HepG2 (cell line): ENCODE data around the gene HTR2A. TPM values are rescaled to one million over a fixed set of nuclear protein-coding genes. Genes with fewer than 3 reads are reported as not detected.

Experiments used
- ATAC-seq: fragments of 200-7000 bp; cut with Tn5 transposase; 3 replicates; pipeline ENCODE4 v1.9.1; 2020; ENCODE audit warnings: mild to moderate bottlenecking, moderate library complexity
- BruUV-seq: library from RNA; stranded (reverse); fragments of 400-500 nt; replicated peaks from 2 replicates; lab custom pipeline; 2021; lab: Mats Ljungman, UMichigan
- CTCF ChIA-PET: fragments of 300-600 bp; formaldehyde crosslinking; extraction: SDS; loops from one replicate; lab custom pipeline; 2021; ENCODE audit warnings: low total read pairs, inconsistent platforms, low intra/inter-chr PET ratio; lab: Yijun Ruan, JAX
- POLR2A ChIA-PET: fragments of 350-600 bp; sonication (Branson Sonifier 250); formaldehyde crosslinking; loops from one replicate; lab custom pipeline; 2020; ENCODE audit warnings: antibody characterized with exemption, inconsistent platforms; lab: Yijun Ruan, JAX
- DNase-seq: peaks from one replicate; pipeline ENCODE4 v3.0.0-alpha.2; 2015; ENCODE audit warnings: low spot score
- FAIRE-seq: peaks from 3 replicates; lab custom pipeline; 2011; peaks lifted over from hg19 to GRCh38; lab: Jason Lieb, UNC
- H2AFZ ChIP-seq: one replicate; pipeline ENCODE4 v1.6.1; 2011; ENCODE audit warnings: low read length, inconsistent platforms
- H3K27ac ChIP-seq: fragments of 300-600 bp; 3 replicates; pipeline ENCODE4 v1.8.0; 2011; ENCODE audit warnings: mixed run types, mild to moderate bottlenecking, mixed read lengths, low read length, inconsistent platforms; ENCODE audit not compliant: insufficient read depth; ENCODE audit errors: extremely low read length
- H3K27me3 ChIP-seq, 2 experiments: fragments of 200-600 bp in 1 of 2; 2 replicates in 1 of 2; 3 replicates in 1 of 2; pipeline versions ENCODE4 v1.6.0 to v1.8.0; 2011; ENCODE audit warnings: low read length in 2 of 2, mild to moderate bottlenecking in 2 of 2, moderate library complexity in 2 of 2, inconsistent platforms in 1 of 2; ENCODE audit not compliant: insufficient read depth in 2 of 2, control insufficient read depth in 1 of 2
- H3K36me3 ChIP-seq, 2 experiments: fragments of 200-600 bp in 1 of 2; replicated peaks in 1 of 2; 2 replicates in 1 of 2; 3 replicates in 1 of 2; pipeline versions ENCODE4 v1.5.1 to v1.8.0; 2011; ENCODE audit warnings: low read length in 2 of 2, inconsistent platforms in 1 of 2; ENCODE audit not compliant: insufficient read depth in 2 of 2, control insufficient read depth in 1 of 2
- H3K4me1 ChIP-seq: 2 replicates; pipeline ENCODE4 v1.5.1; 2012; ENCODE audit warnings: low read length, inconsistent platforms; ENCODE audit not compliant: insufficient read depth
- H3K4me2 ChIP-seq: 2 replicates; pipeline ENCODE4 v1.6.0; 2011; ENCODE audit warnings: low read depth, low read length, inconsistent platforms
- H3K4me3 ChIP-seq, 3 experiments: fragments of 200-600 bp in 1 of 3; sonication (generic), shearing (Covaris generic) in 1 of 3; replicated peaks in 1 of 3; 2 replicates each; pipeline ENCODE4 v1.5.1; 2011 to 2016; ENCODE audit warnings: low read length in 3 of 3, inconsistent platforms in 2 of 3, low read depth in 2 of 3, mild to moderate bottlenecking in 2 of 3, control low read depth in 1 of 3, mixed read lengths in 1 of 3; ENCODE audit not compliant: insufficient read depth in 1 of 3
- H3K79me2 ChIP-seq: one replicate; pipeline ENCODE4 v1.6.1; 2011; ENCODE audit warnings: low read length, inconsistent platforms; ENCODE audit not compliant: insufficient read depth
- H3K9ac ChIP-seq: 2 replicates; pipeline ENCODE4 v1.6.0; 2011; ENCODE audit warnings: mild to moderate bottlenecking, low read depth, low read length, inconsistent platforms; ENCODE audit not compliant: insufficient read depth
- H3K9me3 ChIP-seq: 2 replicates; pipeline ENCODE4 v1.5.1; 2012; ENCODE audit warnings: mild to moderate bottlenecking, low read length
- H4K20me1 ChIP-seq: 2 replicates; pipeline ENCODE4 v1.6.0; 2011; ENCODE audit warnings: inconsistent platforms, mild to moderate bottlenecking, low read length, moderate library complexity; ENCODE audit not compliant: insufficient read depth
- AKNA ChIP-seq: sonication (generic); formaldehyde crosslinking; IDR thresholded peaks from 2 replicates; pipeline ENCODE4 v1.4.0; 2020; ENCODE audit warnings: missing genetic modification reagents, borderline replicate concordance
- DPF2 ChIP-seq: sonication (generic); formaldehyde crosslinking; IDR thresholded peaks from 2 replicates; pipeline ENCODE4 v1.4.0; 2020; ENCODE audit warnings: mild to moderate bottlenecking, low read depth, missing genetic modification reagents, borderline replicate concordance
- ETV6 ChIP-seq: sonication (generic); formaldehyde crosslinking; conservative IDR thresholded peaks from 2 replicates; pipeline ENCODE4 v1.4.0; 2020; ENCODE audit warnings: missing genetic modification reagents
- HCFC1 ChIP-seq: fragments of 150-350 bp; IDR thresholded peaks from 2 replicates; pipeline ENCODE4 v1.6.1; 2014; ENCODE audit warnings: low read depth, low read length
- HIVEP1 ChIP-seq: sonication (generic); formaldehyde crosslinking; IDR thresholded peaks from 2 replicates; pipeline ENCODE4 v1.4.0; 2020; ENCODE audit warnings: mild to moderate bottlenecking, missing genetic modification reagents
- LRRFIP1 ChIP-seq: sonication (generic); formaldehyde crosslinking; conservative IDR thresholded peaks from 2 replicates; pipeline ENCODE4 v1.4.0; 2020; ENCODE audit warnings: missing genetic modification reagents
- NFIB ChIP-seq: sonication (generic); formaldehyde crosslinking; IDR thresholded peaks from 2 replicates; pipeline ENCODE4 v1.9.0; 2021; ENCODE audit warnings: missing genetic modification reagents, mild to moderate bottlenecking, borderline replicate concordance
- SKI ChIP-seq: fragments of 450-650 bp; IDR thresholded peaks from one replicate; pipeline ENCODE4 v1.6.1; 2018; ENCODE audit warnings: mild to moderate bottlenecking; ENCODE audit not compliant: partially characterized antibody
- SUZ12 ChIP-seq: fragments of 150-350 bp; IDR thresholded peaks from 2 replicates; pipeline ENCODE4 v1.6.1; 2014; ENCODE audit warnings: low read depth, low read length
- TEAD3 ChIP-seq: optimal IDR thresholded peaks from 2 replicates; pipeline ENCODE3; 2016; ENCODE audit warnings: borderline replicate concordance
- YEATS2 ChIP-seq: sonication (generic); formaldehyde crosslinking; IDR thresholded peaks from 2 replicates; pipeline ENCODE4 v1.4.0; 2020; ENCODE audit warnings: missing genetic modification reagents, borderline replicate concordance
- ZNF225 ChIP-seq: sonication (generic); formaldehyde crosslinking; IDR thresholded peaks from 2 replicates; pipeline ENCODE4 v1.4.0; 2020; ENCODE audit warnings: mild to moderate bottlenecking, missing genetic modification reagents
- ZNF274 ChIP-seq: sonication (generic); formaldehyde crosslinking; IDR thresholded peaks from 2 replicates; pipeline ENCODE4 v1.5.1; 2020; ENCODE audit warnings: mild to moderate bottlenecking, missing genetic modification reagents
- ZNF33B ChIP-seq: sonication (generic); formaldehyde crosslinking; IDR thresholded peaks from 2 replicates; pipeline ENCODE4 v1.5.1; 2020; ENCODE audit warnings: mild to moderate bottlenecking, missing genetic modification reagents
- ZNF615 ChIP-seq: sonication (generic); formaldehyde crosslinking; IDR thresholded peaks from 2 replicates; pipeline ENCODE4 v1.5.0; 2020; ENCODE audit warnings: mild to moderate bottlenecking, missing genetic modification reagents, borderline replicate concordance
- ZZZ3 ChIP-seq: sonication (generic); formaldehyde crosslinking; IDR thresholded peaks from 2 replicates; pipeline ENCODE4 v1.4.0; 2020; ENCODE audit warnings: missing genetic modification reagents, mild to moderate bottlenecking, borderline replicate concordance
- WGBS: methylation state at CpG from one replicate; pipeline ENCODE4 v1.1.6; 2017; ENCODE audit warnings: low lambda C conversion rate; 5-methylcytosine and 5-hydroxymethylcytosine counted together
- in situ Hi-C: cut with HindIII; loops from 2 replicates; pipeline ENCODE4 v1.10.0; 2017; ENCODE audit warnings: low pct_unique_long_range_greater_than_20kb; ENCODE audit not compliant: extremely low pct_ligation_motif_present
- intact Hi-C: fragments of 100-400 bp; cut with micrococcal nuclease; formaldehyde crosslinking; loops from one replicate; pipeline ENCODE4 v1.10.0; 2022; ENCODE audit not compliant: unreplicated experiment
- polyA plus RNA-seq, 8 experiments: library from polyadenylated mRNA; depleted of rRNA in 3 of 8; stranded (reverse) in 7 of 8; unstranded in 1 of 8; fragments of >200 nt; fragmentation: Illumina TruSeq in 4 of 8; extraction: Trizol in 4 of 8; gene quantifications; 2 replicates each; pipeline versions ENCODE4 v1.2.1 to v1.2.3, GENCODE V29; 2011 to 2016; ENCODE audit warnings: low read depth in 4 of 8, missing spikeins in 1 of 8, mixed read lengths in 1 of 8; ENCODE audit not compliant: insufficient read depth in 1 of 8
- total RNA-seq, 5 experiments: library from RNA; depleted of rRNA; stranded (reverse); fragments of >200 nt; fragmentation: Illumina TruSeq; extraction: Trizol; gene quantifications; 2 replicates each; pipeline ENCODE4 v1.2.3, GENCODE V29; 2016; ENCODE audit warnings: low read depth in 1 of 5

The HTR2A gene
- total and polyA plus RNA-seq, 2 of the 13 experiments (the other 11 are each of a cell fraction or from before 2014, with no cell fraction given) = not detected

- TF ChIP-seq AKNA (CRISPR knock-in tag) = no peak
- no peak for TF ChIP-seq ZZZ3 (CRISPR knock-in tag)
- no peak for TF ChIP-seq SUZ12
- TF ChIP-seq ZNF274 (CRISPR knock-in tag) = no peak
- no peak for TF ChIP-seq ETV6 (CRISPR knock-in tag)
These were observed 79.8 kb downstream of the HTR2A start (continued) for GRCh38 chr13:46817095-46817494.

- Histone ChIP-seq H3K9ac (no peak overlapping the region), H3K4me2 (no peak overlapping the region), H3K36me3 (no peaks in the 10 kb centered on the region), H3K79me2 (no peaks in the 10 kb centered on the region), H3K4me1 (no peaks in the 10 kb centered on the region), H2AFZ (no peak overlapping the region), H3K27ac (no peak overlapping the region), H3K4me3 (no peak overlapping the region), H3K27me3 (peaks cover 0 to 2% of the 10 kb centered on the region in 2 experiments; a peak in 1 of 5 replicates), H4K20me1 (no peaks in the 10 kb centered on the region), H3K9me3 (peaks cover 3% of the 10 kb centered on the region; the same call in 1 of the 2 replicates)
- no peak for ATAC-seq
- TF ChIP-seq DPF2 = no peak
- no peak for TF ChIP-seq ZNF33B (CRISPR knock-in tag)
- TF ChIP-seq ZNF225 (CRISPR knock-in tag) = no peak
- TF ChIP-seq LRRFIP1 (CRISPR knock-in tag) = no peak
- TF ChIP-seq SKI = no peak
- TF ChIP-seq ZNF615 (CRISPR knock-in tag) = no peak
- no peak for TF ChIP-seq TEAD3
- TF ChIP-seq YEATS2 (CRISPR knock-in tag) = no peak
- TF ChIP-seq NFIB (CRISPR knock-in tag) = no peak
- TF ChIP-seq HCFC1 = no peak
- TF ChIP-seq HIVEP1 = no peak
- in situ Hi-C loops = no loop called here
- no peak for FAIRE-seq
- DNase-seq = no peak
- CTCF ChIA-PET = no interaction called here
- WGBS = 0% methylated on average over 1 of the region's 1 CpG
- BruUV-seq = no TSS peak
- intact Hi-C loops = no loop called here
- POLR2A ChIA-PET = interaction anchor here (1.4 kb wide), 1 partner anchor 19 kb away, joined by 3 read pairs; no protein-coding TSS in a partner anchor
These were observed 80.5 kb downstream of the HTR2A start for GRCh38 chr13:46816371-46816770.
